ENCODE data around the gene MRPL2.
"Not testable (repeated sequence)": the region's sequence is repeated elsewhere in the genome, so short reads cannot be mapped to it uniquely, and the experiment has no call there.

Gene MRPL2

DNA sequence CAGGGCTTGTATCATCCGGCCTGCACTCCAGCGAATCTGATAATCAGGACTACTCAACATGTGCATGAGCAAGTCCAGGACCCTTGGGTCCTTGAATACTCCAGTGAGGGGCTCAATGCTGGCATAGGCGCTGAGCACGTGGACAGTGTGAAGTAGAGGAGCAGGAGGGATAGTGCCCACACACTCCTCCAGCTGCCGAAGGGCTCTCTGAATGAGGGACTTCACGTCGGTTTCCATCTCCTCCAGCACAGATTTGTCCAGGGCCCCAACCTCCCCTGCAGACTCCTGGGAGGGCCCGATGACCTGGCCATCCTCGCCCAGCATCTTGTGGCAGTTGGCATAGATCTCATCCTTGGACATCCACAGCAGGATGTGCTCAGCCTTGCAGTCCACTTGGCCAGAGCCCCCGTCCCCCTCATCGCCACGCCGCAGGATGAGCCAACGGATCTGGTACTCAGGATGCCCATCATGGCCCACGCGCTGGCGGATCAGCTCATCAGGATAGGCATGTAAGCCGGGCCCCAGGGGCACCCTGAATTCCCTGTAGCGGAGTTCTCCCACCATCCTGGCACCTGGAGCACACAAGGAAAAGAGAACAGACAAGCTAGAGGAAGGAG lies 6.9 kb downstream of the MRPL2 start:
- FAIRE-seq: no peak

DNA sequence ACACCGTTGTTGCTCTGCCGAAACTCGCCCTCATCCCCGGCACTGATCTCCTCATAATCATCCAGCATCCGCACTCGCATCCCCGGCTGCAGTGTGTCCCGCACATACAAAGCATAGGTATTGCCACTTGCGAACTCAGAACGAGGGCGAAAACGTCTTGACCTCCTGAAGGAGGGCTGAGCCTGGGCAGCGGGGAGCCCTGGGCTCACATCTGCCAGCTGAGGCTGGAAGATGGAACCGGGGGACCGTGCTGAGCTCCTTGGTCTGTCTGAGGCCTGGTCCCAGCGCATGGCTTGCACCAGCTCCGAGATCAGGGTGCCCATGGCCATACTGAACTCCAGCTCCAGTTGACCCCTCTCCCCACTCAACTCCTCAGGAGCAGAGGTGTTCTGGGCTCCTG lies 8.3 kb downstream of the MRPL2 start:
- no peak for FAIRE-seq

DNA sequence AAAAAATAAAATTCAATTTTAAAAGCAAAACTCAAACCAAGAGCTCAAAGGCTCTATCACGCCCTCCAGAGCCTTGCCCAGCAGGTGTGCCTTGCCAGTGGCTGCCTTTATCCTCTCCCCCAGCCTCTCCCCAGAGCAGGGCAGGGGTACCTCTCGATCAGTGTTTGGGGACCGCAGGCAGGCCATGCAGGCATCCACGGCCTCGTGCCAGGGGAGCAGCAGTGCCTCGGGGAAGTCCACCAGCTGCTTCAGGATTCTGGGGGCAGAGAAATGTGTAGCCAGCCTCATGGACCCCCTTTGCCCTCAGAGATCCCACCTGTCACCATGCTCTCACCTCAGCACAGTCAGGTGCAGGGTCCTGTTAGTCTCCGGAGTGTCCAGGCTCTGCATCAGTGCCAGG lies 11.2 kb downstream of the MRPL2 start:
- FAIRE-seq: no peak

DNA sequence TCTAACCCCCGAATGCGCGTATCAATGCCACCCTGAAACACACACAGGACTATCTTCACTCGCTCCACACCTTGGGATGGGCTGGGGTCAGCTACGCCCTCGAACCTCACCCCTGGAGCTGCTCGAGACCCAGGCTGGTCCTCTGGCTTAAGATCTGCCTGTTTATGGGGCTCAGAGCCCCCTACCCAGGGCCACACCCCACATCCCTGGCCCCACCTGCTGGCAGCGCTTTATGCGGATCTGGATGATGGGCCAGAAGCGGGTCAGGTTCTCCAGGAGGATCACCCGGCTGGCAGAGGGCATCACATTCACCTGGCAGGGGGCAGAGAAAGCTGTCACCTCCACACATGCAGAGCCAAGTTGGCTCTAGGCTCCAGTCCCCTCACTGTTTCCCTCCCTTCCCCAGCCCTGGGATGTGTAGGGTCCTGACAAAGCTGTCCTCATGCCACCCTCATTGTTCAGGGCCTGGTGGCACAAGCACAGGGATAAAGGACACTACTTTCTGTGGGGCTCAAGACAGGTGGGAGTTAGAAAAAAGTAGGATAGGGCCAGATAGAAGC lies 13.8 kb downstream of the MRPL2 start:
- FAIRE-seq: no peak

DNA sequence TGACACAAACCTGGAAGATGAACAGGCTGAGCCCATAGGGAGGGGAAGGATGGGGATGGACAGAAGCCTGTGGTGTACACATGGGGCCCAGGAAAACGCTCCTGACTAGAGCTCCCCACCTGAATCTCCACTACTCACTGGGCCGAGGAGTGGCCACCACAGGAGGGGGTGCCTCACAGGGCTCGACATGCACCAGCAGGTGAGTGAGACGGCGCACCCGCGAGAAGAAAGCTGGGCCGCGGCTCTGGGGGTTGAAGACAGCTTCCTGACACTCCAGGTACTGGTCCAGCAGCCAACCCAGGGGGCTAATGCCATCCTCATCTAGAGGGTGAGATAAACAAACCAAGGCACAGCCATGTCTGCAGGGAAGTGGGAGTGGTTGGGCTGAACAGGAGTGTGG lies 15.9 kb downstream of the MRPL2 start:
- no peak for FAIRE-seq

DNA sequence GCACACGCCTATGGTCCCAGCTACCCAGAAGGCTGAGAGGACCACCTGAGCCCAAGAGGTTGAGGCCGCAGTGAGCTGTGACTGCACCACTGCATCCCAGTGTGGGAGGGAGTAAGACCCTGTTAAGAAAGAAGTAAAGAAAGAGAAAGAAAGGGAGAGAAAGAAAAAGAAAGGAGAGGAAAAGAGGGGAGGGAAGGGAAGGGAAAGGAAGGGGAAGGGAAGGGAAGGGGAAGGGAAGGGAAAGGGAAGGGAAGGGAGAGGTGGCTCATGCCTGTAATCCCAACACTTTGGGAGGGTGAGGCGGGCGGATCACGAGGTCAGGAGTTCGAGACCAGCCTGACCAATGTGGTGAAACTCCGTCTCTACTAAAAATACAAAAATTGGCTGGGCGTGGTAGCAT lies 17.8 kb downstream of the MRPL2 start:
- FAIRE-seq: not testable (repeated sequence)

DNA sequence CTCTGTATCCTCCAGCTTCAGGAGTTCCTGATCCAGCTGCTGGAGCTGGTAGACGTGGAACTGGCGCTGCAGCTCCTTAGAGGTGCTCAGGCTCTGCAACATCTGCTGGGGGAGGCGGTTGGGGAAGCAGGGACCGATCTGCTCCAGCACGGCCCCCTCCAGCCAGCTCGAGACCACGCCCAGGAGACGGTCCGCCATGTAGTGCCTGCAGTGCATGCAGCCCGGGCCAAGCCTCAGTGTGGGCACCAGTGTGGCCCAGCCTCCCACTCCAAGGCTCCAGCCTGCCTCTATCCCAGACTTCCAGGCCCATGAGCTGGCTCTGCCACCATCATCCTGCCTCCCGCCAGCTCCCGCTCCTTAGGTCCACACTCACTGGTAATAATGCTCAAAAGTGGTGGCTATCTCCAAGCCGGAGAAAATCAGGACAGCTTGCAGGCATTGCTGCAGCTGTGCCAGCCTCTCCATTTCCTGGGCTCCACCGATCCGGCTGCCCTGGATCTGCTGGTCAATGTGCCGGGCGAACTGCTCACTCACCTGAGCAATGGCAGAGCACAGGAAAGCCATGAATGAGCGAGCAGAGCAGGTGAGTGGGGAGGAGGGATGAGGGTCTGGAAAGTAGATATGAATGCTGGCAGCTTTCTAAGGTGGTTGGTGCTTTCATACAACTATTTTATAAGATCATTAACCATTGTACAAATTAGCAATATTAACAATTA lies 18.5 kb downstream of the MRPL2 start:
- FAIRE-seq: no peak

DNA sequence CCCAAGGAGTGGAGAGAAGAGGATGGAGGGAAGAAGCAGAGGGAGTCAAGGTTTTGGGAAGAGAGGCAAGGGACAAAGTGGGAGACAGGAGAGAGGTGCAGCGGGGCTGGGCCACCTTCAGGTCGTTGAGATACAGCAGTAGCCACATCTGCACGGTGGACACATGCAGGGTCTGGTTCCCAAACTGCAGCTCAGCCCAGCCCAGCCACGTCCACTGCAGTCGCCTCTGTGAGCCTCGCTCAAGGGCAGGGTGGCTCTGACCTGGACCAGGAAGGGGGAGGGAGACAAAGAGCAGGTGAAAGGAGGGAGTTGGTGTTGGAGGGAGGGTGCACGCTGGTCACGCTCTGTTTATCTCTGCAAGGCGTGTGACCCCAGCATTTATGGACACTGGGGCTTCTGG lies 20.5 kb downstream of the MRPL2 start:
- FAIRE-seq: no peak

DNA sequence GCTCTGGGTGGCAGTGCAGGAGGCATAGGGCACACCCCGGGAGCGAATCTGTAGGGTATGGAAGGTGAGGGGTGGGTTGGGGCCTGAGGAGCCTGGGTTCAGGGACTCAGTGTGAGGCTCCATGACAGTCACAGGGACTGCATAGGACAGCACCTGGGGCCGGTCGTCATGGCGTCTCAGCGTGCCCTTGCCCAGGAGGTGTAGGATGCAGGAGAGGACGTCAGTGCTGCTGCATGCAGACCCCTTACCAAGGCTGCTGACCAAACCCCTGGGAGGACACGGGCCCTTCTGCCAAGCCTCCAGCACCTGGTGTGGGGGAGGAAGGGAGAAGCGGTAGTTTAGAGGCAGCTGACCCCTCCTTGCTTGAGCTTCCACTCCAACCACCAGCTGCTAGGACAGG lies 21.5 kb downstream of the MRPL2 start:
- no peak for FAIRE-seq

DNA sequence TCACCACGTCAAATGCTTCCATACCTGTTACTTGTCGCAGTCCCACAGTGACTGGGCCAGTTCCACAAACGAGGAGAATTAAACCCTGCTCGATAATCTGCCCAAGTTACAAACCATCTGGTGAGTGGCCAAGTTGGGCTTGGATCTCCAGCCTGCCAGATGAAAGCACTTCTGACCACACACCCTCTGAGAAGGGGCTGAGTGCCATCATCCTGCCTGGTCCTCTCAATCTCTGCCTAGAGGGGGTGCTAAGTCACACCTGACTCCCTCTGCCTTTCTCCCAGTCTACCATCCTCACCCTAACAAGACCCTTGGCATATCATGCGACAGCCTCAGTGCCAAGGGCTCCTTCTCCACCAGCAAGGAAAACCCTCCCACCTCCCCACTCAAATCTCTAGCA lies 22.0 kb downstream of the MRPL2 start:
- no peak for FAIRE-seq

DNA sequence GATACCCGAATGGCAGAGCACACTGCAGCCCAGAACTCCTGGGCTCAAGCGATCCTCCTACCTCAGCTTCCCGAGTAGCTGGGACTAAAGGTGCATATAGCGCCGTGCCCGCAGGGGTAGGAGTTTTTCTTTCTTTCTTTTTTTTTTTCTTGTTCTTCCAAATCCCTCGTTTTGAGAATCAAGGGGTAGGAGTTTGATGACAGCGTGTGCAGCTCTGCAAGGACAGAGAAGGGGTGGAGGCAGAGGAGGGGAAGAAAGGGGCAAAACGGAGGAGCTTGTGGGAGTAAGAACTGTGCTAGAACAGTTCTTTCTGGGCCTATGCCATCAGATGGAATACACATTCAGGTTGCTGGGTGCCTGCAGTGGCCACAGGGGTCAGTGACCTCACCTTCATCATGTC lies 22.5 kb downstream of the MRPL2 start:
- FAIRE-seq: no peak

DNA sequence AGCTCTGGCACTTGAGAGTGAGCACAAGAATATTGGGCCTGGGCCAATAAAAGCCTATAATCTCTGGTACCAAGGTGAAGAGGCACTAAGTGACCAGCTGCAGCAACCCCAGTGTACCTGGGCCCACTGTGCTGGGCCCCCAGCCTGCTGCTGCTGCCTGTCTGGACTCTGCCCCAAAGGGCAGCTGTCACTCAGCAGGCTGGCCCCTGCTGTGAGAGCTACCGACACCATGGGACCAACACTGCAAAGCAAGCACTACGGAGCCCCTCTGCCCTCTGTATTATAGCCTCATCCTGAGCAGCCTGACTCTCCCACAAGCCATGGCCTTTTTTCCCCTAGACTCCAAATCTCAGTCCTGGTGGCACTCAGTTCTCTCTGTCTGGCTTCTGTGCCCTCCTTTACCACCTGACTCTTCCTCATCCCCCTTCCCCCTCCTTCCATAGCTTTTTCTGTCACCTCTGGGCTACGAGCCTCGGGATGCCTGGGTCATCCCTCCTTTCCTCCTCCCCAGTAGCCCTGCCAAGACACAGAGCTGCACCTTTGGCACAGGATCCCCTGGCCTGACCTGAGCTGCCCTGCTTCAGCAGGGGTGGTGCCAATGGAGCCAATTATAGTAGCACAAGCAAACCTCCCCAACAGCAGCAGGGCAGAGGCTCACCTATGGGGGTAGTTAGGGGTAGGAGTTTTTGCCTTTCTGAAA lies 23.6 kb downstream of the MRPL2 start:
- FAIRE-seq: no peak

DNA sequence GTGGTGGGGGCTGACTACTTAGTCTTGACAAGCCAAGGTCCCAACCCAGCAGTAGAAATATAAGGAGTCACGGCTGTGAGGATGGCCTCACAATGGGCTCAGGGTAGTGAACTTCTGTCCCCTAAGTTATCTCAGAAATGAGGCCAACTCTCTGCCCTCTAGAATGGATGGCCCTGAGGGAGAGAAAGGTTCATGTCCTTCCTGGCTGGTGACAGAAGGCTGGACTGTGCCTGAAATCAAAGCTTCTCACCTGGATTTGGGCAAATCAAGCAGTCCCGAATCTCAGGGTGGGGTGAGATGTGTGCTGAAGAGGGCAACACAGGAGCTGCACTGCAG lies 25.1 kb downstream of the MRPL2 start:
- no peak for FAIRE-seq

DNA sequence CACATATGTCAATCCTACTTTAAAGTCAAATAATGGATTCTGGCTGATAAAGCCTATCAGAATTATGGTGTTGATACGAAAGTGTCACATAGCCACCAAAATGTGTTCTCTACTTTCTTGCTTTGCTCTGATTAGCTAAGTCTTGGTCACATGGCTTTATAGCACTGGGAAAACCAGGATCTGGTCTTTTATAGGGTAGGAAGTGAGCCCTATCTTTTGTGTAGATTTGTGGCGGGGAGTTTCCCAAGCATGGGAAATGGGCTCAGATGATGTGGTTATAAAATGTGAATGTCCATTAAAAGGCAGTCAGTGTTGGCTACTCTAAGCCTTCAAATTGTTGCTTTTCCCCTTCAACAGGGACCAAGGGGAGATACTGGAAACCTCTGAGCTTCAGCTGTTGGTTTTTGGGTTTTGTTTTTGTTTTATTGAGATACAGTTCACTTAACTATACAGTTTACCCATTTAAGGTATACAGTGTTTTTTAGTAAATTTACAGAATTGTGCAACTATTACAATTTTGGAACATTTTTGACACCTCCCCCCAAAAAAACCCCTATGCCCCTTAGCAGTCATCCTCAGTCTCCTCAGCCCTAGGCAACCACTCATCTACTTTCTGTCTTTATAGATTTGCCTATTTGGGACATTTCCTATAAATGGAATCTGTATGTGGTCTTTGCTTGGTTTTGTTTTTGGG lies 25.6 kb downstream of the MRPL2 start:
- no peak for FAIRE-seq

DNA sequence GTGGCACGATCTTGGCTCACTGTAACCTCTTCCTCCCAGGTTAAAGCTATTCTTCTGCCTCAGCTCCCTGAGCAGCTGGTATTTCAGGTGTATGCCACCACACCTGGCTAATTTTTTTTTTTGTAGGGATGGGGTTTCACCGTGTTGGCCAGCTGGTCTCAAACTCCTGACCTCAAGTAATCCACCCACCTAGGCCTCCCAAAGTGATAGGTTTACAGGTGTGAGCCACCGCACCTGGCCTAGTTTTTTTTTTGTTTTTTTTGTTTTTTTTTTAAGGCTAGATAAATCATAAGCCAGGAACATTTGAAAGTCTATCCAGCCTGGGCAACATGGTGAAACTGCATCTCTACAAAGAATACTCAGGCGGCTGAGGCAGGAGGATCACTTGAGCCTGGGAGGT lies 26.9 kb downstream of the MRPL2 start:
- no peak for FAIRE-seq

DNA sequence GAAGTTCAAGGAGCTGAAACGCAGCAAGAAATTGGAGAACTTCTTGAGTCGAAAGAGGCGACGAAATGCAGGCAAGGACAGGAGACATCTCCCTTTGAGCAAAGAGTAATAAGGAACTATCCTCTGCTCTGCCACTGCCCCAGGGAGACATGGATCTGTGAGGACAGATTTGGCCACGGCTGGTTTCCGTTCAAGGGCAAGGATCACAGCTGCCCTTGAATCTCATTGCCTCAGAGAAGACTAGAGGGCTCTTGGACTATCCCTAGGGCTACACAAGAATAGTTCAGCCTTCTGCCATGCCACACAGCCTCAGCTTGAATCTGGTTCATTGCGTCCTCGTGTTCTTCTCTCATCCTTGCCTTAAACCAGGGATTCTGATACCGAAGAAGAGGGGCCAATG lies 30.1 kb downstream of the MRPL2 start:
- FAIRE-seq: no peak

DNA sequence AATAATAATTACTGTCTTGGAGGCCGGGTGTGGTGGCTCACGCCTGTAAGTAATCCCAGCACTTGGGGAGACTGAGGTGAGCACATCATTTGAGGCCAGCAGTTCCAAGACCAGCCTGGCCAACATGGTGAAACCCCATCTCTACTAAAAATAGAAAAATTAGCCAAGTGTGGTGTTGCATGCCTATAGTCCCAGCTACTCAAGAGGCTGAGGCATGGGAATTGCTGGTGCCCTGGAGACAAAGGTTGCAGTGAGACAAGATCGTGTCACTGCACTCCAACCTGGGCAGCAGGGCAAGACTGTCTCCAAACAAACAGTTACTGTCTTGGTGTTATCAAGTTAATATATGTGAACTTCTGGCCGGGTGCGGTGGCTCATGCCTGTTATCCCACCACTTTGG lies 32.9 kb downstream of the MRPL2 start:
- no peak for FAIRE-seq

DNA sequence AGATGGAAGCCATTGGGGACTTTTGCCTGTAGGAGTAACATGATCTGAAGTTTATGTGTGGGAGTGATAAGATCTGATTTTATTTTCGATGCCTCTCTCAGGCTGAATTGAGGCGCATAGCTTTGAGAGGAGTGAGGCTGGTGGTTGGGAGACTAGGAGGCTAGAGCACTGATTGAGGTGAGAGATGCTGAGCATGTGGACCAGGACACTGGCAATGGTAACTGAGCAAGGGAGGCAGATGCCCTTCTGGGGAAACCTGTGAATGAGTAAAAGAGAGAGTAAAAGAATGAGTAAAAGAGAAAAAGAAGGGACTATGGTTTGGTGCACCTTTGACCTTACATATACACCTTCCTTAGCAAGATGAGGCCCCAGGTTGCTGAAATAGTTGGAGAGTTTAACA lies 34.8 kb downstream of the MRPL2 start:
- FAIRE-seq: no peak

DNA sequence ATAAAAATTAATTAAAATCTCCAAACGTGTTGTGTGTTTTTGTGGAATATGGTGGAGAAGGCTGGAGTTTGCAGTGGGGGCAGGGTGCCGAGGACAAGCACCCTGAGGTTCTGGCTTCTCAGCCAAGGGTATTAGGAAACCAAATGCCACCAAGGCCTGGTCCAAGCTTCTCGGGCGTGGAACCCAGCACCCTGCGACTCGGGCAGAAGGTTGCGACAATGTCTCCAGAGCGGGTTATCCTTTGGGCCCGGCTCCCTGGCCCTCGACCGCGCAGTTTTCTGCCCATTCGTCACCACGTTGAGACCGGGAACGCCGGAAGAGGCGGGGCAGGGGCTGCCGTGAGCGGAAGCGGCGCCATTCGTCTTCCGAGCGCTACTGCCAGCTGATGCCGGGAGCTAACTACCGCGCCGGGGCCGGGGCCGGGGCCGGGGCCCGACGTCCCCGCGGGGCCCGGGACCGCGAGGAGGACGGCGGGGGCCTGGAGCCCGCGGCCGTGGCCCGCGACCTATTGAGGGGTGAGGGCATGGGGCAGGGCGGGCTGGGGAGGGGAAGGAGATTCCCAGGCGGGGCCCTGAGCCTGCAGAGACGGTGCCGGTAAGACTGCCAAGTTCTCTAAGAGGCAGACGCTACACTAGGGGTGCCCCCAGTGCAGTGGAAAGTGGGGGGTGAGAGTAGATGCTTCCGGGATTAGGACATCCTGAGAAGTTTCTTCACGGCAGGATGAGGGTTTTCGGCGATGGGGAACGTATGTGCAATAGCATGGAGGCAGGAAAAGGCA lies 37.8 kb downstream of the MRPL2 start, which contains the start of gene RRP36:
TSS of gene RRP36 (plus strand) at position 354 of the 778 bp plus-strand sequence. CDS start at position 386, 32 bp downstream.
- no peak for FAIRE-seq

DNA sequence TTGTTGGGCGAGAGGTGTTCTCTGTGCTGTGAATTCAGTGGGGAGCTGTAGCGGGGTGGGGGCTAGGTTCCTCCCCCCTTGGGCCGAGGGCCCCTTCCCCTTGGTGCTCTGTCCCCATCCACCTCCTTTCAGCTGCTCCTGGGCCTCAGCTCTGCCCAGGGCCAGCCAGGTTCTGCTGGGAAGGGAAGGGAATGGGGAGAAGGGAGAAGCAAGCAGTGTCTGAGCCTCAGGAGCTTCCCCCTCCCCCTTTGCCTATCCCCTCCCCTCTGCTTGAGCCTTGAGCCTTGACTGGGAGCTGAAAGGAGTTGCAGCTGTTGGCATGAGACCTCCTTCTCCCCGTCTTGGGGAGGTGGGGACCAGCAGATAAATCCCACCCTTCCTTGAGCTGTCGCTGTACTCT lies 38.4 kb downstream of the MRPL2 start:
- FAIRE-seq: no peak

DNA sequence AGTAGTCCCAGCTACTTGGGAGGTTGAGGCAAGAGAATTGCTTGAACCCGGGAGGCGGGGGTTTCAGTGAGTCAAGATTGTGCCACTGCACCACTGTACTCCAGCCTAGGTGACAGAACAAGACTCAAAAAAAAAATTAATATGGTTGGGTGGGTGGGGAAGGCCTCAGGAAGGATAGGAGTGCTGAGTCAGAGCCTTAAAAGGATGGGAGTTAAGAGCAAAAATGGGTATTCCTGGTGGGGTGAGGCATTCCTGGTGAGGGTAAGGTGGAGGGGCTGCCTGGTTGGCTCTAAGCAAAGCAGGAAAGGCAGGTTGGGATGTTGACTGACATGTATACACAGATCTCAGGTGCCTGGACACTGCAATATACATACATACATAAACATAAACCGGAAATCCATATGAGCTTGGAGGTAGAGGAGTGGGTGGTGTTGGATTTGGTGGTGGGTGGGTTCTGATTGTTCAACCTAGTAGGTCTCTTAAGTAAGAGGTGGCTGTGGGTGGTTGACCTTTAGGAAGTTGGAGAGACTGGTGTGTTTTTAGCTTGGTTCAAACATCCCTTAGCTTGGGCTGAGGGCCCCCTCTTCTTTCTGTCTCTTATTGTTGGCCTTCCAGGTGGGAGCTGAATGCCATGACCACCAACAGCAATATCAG lies 39.1 kb downstream of the MRPL2 start:
- FAIRE-seq: no peak

DNA sequence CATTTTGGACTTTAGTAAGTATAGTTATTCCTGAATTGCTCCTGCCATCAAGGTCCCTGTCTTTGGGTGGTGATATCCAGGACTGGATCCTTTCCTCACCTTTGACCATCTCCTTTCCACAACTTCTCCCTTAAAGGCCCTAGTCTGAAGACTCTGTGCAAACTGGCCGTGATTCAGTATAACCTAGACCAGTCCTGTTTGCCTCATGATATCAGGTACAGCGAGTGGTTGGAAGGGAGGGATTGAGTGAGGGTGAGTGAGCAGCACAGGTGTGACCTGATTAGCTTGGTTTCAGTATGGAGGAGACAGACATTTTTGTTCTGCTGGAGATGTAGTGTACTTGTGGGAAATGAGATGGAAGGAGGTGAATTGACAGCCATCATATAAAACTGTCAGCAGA lies 40.1 kb downstream of the MRPL2 start:
- FAIRE-seq: no peak

Data from A204.1 (cell line).